Liver (tissue), 3 donors: ENCODE data around the gene SLC26A11.

Source experiments
- EGR1 ChIP-seq, 2 donors: IDR thresholded peaks; 2 replicates each; pipeline ENCODE4 v1.6.1; 2016 to 2018; ENCODE audit warnings: antibody characterized with exemption in 2 of 2, low read depth in 2 of 2
- FOXA1 ChIP-seq: IDR thresholded peaks from 2 replicates; pipeline ENCODE4 v1.6.1; 2016; ENCODE audit warnings: antibody characterized with exemption
- GABPA ChIP-seq, 2 donors: IDR thresholded peaks in 1 of 2; conservative IDR thresholded peaks in 1 of 2; 2 replicates each; pipeline ENCODE4 v1.6.1; 2016; ENCODE audit warnings: antibody characterized with exemption in 2 of 2, mild to moderate bottlenecking in 1 of 2, moderate library complexity in 1 of 2
- JUND ChIP-seq, 2 donors: IDR thresholded peaks; 2 replicates each; pipeline ENCODE4 v1.6.1; 2016; ENCODE audit warnings: antibody characterized with exemption in 2 of 2
- SP1 ChIP-seq: IDR thresholded peaks from 2 replicates; pipeline ENCODE4 v1.6.1; 2018; ENCODE audit warnings: antibody characterized with exemption, mild to moderate bottlenecking
- TAF1 ChIP-seq: conservative IDR thresholded peaks from 2 replicates; pipeline ENCODE4 v1.6.1; 2016; ENCODE audit warnings: antibody characterized with exemption, mild to moderate bottlenecking
- TF ChIP-seq, protein P1 (sequence below): fragments of 150-350 bp; IDR thresholded peaks from 2 replicates; pipeline ENCODE4 v1.5.1; 2017; ENCODE audit warnings: improper control_type of control experiment, low read depth, low read length; ENCODE audit not compliant: missing input control
- TF ChIP-seq, protein P2 (sequence below): IDR thresholded peaks from 2 replicates; pipeline ENCODE4 v1.6.1; 2016; ENCODE audit warnings: antibody characterized with exemption, mild to moderate bottlenecking
- donor health status: healthy.
- donor health status: healthy.

DNA sequence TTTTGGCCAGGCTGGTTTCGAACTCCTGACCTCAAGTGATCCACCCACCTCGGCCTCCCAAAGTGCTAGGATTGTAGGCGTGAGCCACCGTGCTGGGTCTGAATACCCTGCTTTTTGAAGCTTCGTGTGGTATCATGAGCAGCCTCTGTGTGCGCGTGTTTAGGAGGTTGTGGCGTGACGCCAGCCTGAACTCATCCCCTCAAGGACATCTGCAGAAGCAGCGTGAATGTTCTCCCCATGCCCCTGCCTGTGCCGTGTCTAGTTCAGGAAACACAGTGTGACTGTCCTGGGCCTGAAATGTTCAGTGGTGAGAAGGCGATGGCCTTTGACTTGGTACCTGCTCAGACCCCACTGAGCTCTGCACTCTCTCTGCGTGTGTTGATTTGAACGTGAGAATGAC is 76.0 kb downstream of the SLC26A11 start:
- TF ChIP-seq, protein P1, sequence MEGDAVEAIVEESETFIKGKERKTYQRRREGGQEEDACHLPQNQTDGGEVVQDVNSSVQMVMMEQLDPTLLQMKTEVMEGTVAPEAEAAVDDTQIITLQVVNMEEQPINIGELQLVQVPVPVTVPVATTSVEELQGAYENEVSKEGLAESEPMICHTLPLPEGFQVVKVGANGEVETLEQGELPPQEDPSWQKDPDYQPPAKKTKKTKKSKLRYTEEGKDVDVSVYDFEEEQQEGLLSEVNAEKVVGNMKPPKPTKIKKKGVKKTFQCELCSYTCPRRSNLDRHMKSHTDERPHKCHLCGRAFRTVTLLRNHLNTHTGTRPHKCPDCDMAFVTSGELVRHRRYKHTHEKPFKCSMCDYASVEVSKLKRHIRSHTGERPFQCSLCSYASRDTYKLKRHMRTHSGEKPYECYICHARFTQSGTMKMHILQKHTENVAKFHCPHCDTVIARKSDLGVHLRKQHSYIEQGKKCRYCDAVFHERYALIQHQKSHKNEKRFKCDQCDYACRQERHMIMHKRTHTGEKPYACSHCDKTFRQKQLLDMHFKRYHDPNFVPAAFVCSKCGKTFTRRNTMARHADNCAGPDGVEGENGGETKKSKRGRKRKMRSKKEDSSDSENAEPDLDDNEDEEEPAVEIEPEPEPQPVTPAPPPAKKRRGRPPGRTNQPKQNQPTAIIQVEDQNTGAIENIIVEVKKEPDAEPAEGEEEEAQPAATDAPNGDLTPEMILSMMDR, result no peak
- TF ChIP-seq TAF1, result no peak
- no peak for TF ChIP-seq JUND (IDR thresholded peaks at IDR 0.05)
- no peak for TF ChIP-seq EGR1 (IDR thresholded peaks at IDR 0.05; ENCODE audit: low read depth in 2 of 2)
- TF ChIP-seq, protein P2, sequence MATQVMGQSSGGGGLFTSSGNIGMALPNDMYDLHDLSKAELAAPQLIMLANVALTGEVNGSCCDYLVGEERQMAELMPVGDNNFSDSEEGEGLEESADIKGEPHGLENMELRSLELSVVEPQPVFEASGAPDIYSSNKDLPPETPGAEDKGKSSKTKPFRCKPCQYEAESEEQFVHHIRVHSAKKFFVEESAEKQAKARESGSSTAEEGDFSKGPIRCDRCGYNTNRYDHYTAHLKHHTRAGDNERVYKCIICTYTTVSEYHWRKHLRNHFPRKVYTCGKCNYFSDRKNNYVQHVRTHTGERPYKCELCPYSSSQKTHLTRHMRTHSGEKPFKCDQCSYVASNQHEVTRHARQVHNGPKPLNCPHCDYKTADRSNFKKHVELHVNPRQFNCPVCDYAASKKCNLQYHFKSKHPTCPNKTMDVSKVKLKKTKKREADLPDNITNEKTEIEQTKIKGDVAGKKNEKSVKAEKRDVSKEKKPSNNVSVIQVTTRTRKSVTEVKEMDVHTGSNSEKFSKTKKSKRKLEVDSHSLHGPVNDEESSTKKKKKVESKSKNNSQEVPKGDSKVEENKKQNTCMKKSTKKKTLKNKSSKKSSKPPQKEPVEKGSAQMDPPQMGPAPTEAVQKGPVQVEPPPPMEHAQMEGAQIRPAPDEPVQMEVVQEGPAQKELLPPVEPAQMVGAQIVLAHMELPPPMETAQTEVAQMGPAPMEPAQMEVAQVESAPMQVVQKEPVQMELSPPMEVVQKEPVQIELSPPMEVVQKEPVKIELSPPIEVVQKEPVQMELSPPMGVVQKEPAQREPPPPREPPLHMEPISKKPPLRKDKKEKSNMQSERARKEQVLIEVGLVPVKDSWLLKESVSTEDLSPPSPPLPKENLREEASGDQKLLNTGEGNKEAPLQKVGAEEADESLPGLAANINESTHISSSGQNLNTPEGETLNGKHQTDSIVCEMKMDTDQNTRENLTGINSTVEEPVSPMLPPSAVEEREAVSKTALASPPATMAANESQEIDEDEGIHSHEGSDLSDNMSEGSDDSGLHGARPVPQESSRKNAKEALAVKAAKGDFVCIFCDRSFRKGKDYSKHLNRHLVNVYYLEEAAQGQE, result no peak
- no peak for TF ChIP-seq SP1
- TF ChIP-seq FOXA1, result no peak
- no peak for TF ChIP-seq GABPA (IDR thresholded peaks at IDR 0.05 in 1 of 2, conservative IDR thresholded peaks at IDR 0.05 in 1 of 2)
